Thyroid gland (tissue), 4 donors: Measurements from ENCODE around the gene PDS5A. TPM values are rescaled to one million over a fixed set of nuclear protein-coding genes. Genes with fewer than 3 reads are reported as not detected.
A peak's percentile ranks its signal among the peaks of the same experiment; 100 is the strongest.
"Not testable (repeated sequence)": the region's sequence is repeated elsewhere in the genome, so short reads cannot be mapped to it uniquely, and the experiment has no call there.

Experiments
- DNase-seq, 2 donors: peaks; one replicate each; pipeline ENCODE4 v3.0.0-alpha.2; 2019
- H3K27ac ChIP-seq, 3 donors: fragments of 200-600 bp; sonication (generic); 1 replicate in 2 of 3; 2 replicates in 1 of 3; pipeline ENCODE4 v1.5.1; 2016 to 2019; ENCODE audit warnings: mild to moderate bottlenecking in 1 of 3, moderate library complexity in 1 of 3
- H3K27me3 ChIP-seq: fragments of 200-600 bp; sonication (generic); one replicate; pipeline ENCODE4 v1.5.1; 2019
- H3K36me3 ChIP-seq, 2 donors: fragments of 200-600 bp; sonication (generic); one replicate each; pipeline ENCODE4 v1.5.1; 2016 to 2019
- H3K4me1 ChIP-seq, 2 donors: fragments of 200-600 bp; sonication (generic); one replicate each; pipeline ENCODE4 v1.5.1; 2017 to 2019
- H3K4me3 ChIP-seq, 3 donors: fragments of 200-600 bp; sonication (generic); replicated peaks in 1 of 3; 1 replicate in 2 of 3; 2 replicates in 1 of 3; pipeline ENCODE4 v1.5.1; 2016; ENCODE audit warnings: mild to moderate bottlenecking in 1 of 3
- H3K9me3 ChIP-seq: fragments of 200-600 bp; sonication (generic); one replicate; pipeline ENCODE4 v1.5.1; 2017
- CTCF ChIP-seq, 6 experiments: fragments of 200-600 bp in 3 of 6; fragments of 450-650 bp in 3 of 6; sonication (generic) in 3 of 6; IDR thresholded peaks; one replicate each; pipeline ENCODE4 v1.5.1; 2016 to 2019; ENCODE audit warnings: antibody characterized with exemption in 6 of 6, mild to moderate bottlenecking in 2 of 6, inconsistent platforms in 1 of 6, moderate library complexity in 1 of 6
- POLR2A ChIP-seq, 2 donors: fragments of 450-650 bp; IDR thresholded peaks; one replicate each; pipeline ENCODE4 v1.6.1; 2017; ENCODE audit warnings: antibody characterized with exemption in 2 of 2, mild to moderate bottlenecking in 2 of 2, moderate library complexity in 1 of 2
- WGBS, 2 donors: methylation state at CpG; one replicate each; pipeline ENCODE4 v1.1.5; 2017; 5-methylcytosine and 5-hydroxymethylcytosine counted together
- intact Hi-C: fragments of 100-400 bp; cut with DNase I; formaldehyde crosslinking; loops from one replicate; pipeline ENCODE4 v1.15.1; 2023
- total RNA-seq, 4 donors: library from RNA; depleted of rRNA; stranded (reverse); fragments of >200 nt; gene quantifications; one replicate each; pipeline ENCODE4 v1.2.3, GENCODE V29; 2016

PDS5A gene, protein sequence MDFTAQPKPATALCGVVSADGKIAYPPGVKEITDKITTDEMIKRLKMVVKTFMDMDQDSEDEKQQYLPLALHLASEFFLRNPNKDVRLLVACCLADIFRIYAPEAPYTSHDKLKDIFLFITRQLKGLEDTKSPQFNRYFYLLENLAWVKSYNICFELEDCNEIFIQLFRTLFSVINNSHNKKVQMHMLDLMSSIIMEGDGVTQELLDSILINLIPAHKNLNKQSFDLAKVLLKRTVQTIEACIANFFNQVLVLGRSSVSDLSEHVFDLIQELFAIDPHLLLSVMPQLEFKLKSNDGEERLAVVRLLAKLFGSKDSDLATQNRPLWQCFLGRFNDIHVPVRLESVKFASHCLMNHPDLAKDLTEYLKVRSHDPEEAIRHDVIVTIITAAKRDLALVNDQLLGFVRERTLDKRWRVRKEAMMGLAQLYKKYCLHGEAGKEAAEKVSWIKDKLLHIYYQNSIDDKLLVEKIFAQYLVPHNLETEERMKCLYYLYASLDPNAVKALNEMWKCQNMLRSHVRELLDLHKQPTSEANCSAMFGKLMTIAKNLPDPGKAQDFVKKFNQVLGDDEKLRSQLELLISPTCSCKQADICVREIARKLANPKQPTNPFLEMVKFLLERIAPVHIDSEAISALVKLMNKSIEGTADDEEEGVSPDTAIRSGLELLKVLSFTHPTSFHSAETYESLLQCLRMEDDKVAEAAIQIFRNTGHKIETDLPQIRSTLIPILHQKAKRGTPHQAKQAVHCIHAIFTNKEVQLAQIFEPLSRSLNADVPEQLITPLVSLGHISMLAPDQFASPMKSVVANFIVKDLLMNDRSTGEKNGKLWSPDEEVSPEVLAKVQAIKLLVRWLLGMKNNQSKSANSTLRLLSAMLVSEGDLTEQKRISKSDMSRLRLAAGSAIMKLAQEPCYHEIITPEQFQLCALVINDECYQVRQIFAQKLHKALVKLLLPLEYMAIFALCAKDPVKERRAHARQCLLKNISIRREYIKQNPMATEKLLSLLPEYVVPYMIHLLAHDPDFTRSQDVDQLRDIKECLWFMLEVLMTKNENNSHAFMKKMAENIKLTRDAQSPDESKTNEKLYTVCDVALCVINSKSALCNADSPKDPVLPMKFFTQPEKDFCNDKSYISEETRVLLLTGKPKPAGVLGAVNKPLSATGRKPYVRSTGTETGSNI (N-terminal part only)
- 100 to 1,000 TPM in 2 of 4 donors, 10 to 100 TPM in 2; 92.3 to 133 (median 103) TPM for total RNA-seq

- peak within 1 kb of the TSS; percentile 90 to 95 (median 95) for H3K4me3 ChIP-seq
- H3K27me3 ChIP-seq, result no peaks in the 10 kb centered on the region
- peaks cover 6% of the 10 kb centered on the region in 2 donors for H3K36me3 ChIP-seq
- H3K27ac ChIP-seq, result peak within 1 kb of the TSS; percentile 96 to 98 (median 98)
- H3K9me3 ChIP-seq, result no peaks in the 10 kb centered on the region
- DNase-seq, result peak; percentile 87 to 91
- peaks cover 10 to 11% of the 10 kb centered on the region in 2 donors for H3K4me1 ChIP-seq
- peak; percentile 49 to 85 for TF ChIP-seq POLR2A (IDR thresholded peaks at IDR 0.05)
- peak; percentile 41 to 99 (median 88) for TF ChIP-seq CTCF (IDR thresholded peaks at IDR 0.05)
- 3 to 6% methylated on average over 16 to 17 of the region's 117 CpGs for WGBS, 2 donors
- intact Hi-C loops, result loop anchor here (5.0 to 10.0 kb wide), 2 partner anchors 280 to 453 kb away; partner anchors contain the start of genes UBE2K and UGDH
Observed at GRCh38 chr4:39977489-39978377, at the start of gene PDS5A. TSS of gene PDS5A (minus strand) at chr4:39977911. CDS start at chr4:39976577, 1,334 bp downstream.

DNA sequence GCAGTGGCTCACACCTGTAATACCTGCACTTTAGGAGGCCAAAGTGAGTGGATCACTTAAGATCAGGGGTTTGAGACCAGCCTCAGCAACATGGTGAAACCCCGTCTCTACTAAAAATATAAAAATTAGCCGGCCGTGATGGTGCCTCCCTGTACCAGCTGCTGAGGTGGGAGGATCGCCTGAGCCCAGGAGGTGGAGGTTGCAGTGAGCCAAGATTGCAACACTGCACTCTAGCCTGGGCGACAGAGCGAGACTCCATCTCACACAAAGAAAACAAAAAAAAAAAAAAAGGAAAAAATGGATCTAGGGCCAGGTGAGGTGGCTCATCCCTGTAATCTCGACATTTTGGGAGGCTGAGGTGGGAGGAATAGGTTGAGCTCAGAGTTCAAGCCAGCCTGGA lies 46.3 kb upstream of the PDS5A start:
- H3K4me1 ChIP-seq, intact Hi-C loops, H3K9me3 ChIP-seq, H3K4me3 ChIP-seq, H3K27me3 ChIP-seq, H3K27ac ChIP-seq, H3K36me3 ChIP-seq: not testable (repeated sequence)
- peak in 1 of 2 donors; percentile 43 for DNase-seq
- WGBS, 2 donors, result 49% methylated on average over 7 of the region's 7 CpGs; no CpG with 5 or more reads in 1 of the 2 donors

DNA sequence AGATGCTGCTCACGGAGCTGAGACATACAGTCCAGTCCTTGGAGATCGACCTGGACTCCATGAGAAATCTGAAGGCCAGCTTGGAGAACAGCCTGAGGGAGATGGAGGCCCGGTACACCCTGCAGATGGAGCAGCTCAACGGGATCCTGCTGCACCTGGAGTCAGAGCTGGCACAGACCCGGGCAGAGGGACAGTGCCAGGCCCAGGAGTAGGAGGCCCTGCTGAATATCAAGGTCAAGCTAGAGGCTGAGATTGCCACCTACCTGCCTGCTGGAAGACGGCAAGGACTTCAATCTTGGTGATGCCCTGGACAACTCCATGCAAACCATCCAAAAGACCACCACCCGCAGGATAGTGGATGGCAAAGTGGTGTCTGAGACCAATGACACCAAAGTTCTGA lies 43.4 kb upstream of the PDS5A start:
- DNase-seq, H3K4me3 ChIP-seq, intact Hi-C loops, H3K9me3 ChIP-seq, H3K27me3 ChIP-seq, H3K27ac ChIP-seq, H3K36me3 ChIP-seq, H3K4me1 ChIP-seq: not testable (repeated sequence)
- 95 to 97% methylated on average over 4 to 5 of the region's 7 CpGs for WGBS, 2 donors

- no peak overlapping the region for H3K27ac ChIP-seq
- H3K27me3 ChIP-seq, result no peaks in the 10 kb centered on the region
- 95 to 96% methylated on average over 14 to 15 of the region's 15 CpGs for WGBS, 2 donors
- no peaks in the 10 kb centered on the region for H3K36me3 ChIP-seq
- TF ChIP-seq POLR2A (IDR thresholded peaks at IDR 0.05) (no peak), CTCF (IDR thresholded peaks at IDR 0.05) (no peak)
- no peaks in the 10 kb centered on the region for H3K9me3 ChIP-seq
- DNase-seq, result no peak
- intact Hi-C loops, result no loop called here
- no peaks in the 10 kb centered on the region for H3K4me1 ChIP-seq
- no peak overlapping the region for H3K4me3 ChIP-seq
Observed at GRCh38 chr4:40020221-40020620, 42.5 kb upstream of the PDS5A start.

- H3K9me3 ChIP-seq, result no peaks in the 10 kb centered on the region
- no peaks in the 10 kb centered on the region for H3K27me3 ChIP-seq
Observed at GRCh38 chr4:40016007-40016406, 38.3 kb upstream of the PDS5A start.

More at GRCh38 chr4:40016007-40016406, 38.3 kb upstream of the PDS5A start:
- Histone ChIP-seq H3K27ac (no peak overlapping the region), H3K36me3 (no peaks in the 10 kb centered on the region), H3K4me1 (no peaks in the 10 kb centered on the region), H3K4me3 (no peak overlapping the region)
- intact Hi-C loops, result no loop called here
- 87 to 99% methylated on average over 2 of the region's 2 CpGs for WGBS, 2 donors
- no peak for TF ChIP-seq CTCF (IDR thresholded peaks at IDR 0.05)
- TF ChIP-seq POLR2A (IDR thresholded peaks at IDR 0.05), result no peak
- DNase-seq, result no peak
